ENCODE results near the gene KCNQ1OT1. TPM values are rescaled to one million over a fixed set of nuclear protein-coding genes. Genes with fewer than 3 reads are reported as not detected.

Gene KCNQ1OT1
- total RNA-seq, 1 experiment from 2014 or later, result 1.2 TPM

DNA sequence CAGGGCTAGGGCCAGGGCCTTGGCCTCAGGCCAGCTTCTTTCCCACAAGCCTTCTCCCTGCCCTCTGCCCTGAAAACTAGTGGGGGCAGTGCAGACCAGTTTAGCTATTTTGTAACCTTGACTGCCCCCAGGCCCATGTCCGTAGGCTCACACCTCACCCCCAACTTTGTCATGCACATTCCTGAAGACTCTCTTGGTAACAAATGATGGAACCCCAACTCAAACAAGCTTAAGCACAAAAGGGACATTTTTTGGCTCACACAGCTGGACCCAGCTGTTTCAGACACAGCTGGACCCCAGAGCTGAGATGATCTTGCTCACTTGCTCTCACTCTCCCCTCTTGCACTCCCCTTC lies 46.6 kb downstream of the KCNQ1OT1 start:
- H3K79me1 ChIP-seq (ENCODE audit: insufficient read depth, low read depth, low read length, poor library complexity, severe bottlenecking), result no peaks in the 10 kb centered on the region
- H3K18ac ChIP-seq (ENCODE audit: insufficient read length, low read depth, low read length), result no peak overlapping the region
- H3K27ac ChIP-seq (ENCODE audit: insufficient read length, low read depth, low read length), result no peak overlapping the region
- no peak overlapping the region for H2BK5ac ChIP-seq (ENCODE audit: insufficient read length, low read length)
- H3K14ac ChIP-seq (ENCODE audit: insufficient read depth, low read length), result no peak overlapping the region
- no peak overlapping the region for H3K4ac ChIP-seq (ENCODE audit: low read depth, low read length)
- no peak overlapping the region for H3K9ac ChIP-seq (ENCODE audit: extremely low read depth, insufficient read length, low read length)
- no peak overlapping the region for H2BK20ac ChIP-seq (ENCODE audit: low read depth, low read length, poor library complexity, severe bottlenecking)
- no CpG with 5 or more reads among the region's 1 CpG for WGBS (ENCODE audit: extremely low coverage, insufficient read length, low lambda C conversion rate)
- H2BK15ac ChIP-seq (ENCODE audit: low read depth, low read length), result no peak overlapping the region
- no peak overlapping the region for H3K27ac Mint-ChIP-seq
- H3K27me3 Mint-ChIP-seq (ENCODE audit: low read depth), result peaks cover 93% of the 10 kb centered on the region
- no peak overlapping the region for H3K4me3 Mint-ChIP-seq
- no peaks in the 10 kb centered on the region for H4K20me1 ChIP-seq (ENCODE audit: control insufficient read depth, insufficient read depth, insufficient read length)
- no peak overlapping the region for H2AFZ ChIP-seq (ENCODE audit: low read length)
- H3K4me2 ChIP-seq (ENCODE audit: insufficient read depth, insufficient read length, low read length), result no peak overlapping the region
- H3K9me3 ChIP-seq (ENCODE audit: control insufficient read depth, low read depth, low read length), result peaks cover 60% of the 10 kb centered on the region
- H2BK12ac ChIP-seq (ENCODE audit: insufficient read length, low read depth, low read length), result no peak overlapping the region
- H3K23ac ChIP-seq (ENCODE audit: insufficient read length, low read depth, low read length), result no peak overlapping the region
- no peak overlapping the region for H4K91ac ChIP-seq (ENCODE audit: insufficient read length, low read depth, low read length)
- TF ChIP-seq, protein P1, sequence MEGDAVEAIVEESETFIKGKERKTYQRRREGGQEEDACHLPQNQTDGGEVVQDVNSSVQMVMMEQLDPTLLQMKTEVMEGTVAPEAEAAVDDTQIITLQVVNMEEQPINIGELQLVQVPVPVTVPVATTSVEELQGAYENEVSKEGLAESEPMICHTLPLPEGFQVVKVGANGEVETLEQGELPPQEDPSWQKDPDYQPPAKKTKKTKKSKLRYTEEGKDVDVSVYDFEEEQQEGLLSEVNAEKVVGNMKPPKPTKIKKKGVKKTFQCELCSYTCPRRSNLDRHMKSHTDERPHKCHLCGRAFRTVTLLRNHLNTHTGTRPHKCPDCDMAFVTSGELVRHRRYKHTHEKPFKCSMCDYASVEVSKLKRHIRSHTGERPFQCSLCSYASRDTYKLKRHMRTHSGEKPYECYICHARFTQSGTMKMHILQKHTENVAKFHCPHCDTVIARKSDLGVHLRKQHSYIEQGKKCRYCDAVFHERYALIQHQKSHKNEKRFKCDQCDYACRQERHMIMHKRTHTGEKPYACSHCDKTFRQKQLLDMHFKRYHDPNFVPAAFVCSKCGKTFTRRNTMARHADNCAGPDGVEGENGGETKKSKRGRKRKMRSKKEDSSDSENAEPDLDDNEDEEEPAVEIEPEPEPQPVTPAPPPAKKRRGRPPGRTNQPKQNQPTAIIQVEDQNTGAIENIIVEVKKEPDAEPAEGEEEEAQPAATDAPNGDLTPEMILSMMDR (conservative IDR thresholded peaks at IDR 0.05), result no peak
- H3K36me3 Mint-ChIP-seq (ENCODE audit: insufficient read depth in 1 of 3, low read depth in 3 of 3), result peaks cover 34 to 58% (median 46%) of the 10 kb centered on the region in 3 experiments
- no peak overlapping the region for H4K5ac ChIP-seq (ENCODE audit: insufficient read length, low read depth, low read length)
- no peak overlapping the region for H3K56ac ChIP-seq (ENCODE audit: insufficient read length, low read depth, low read length)
- no peak overlapping the region for H3T11ph ChIP-seq (ENCODE audit: low read length)
- peaks cover 10% of the 10 kb centered on the region; the same call in 1 of the 2 replicates for H3K27me3 ChIP-seq (ENCODE audit: insufficient read depth, low read length)
- no peak overlapping the region for H4K8ac ChIP-seq (replicated peaks; ENCODE audit: insufficient read length, low read depth, low read length)
- peaks cover 5 to 10% of the 10 kb centered on the region in 2 experiments; a peak in 3 of 4 replicates for H3K4me1 Mint-ChIP-seq
- no peaks in the 10 kb centered on the region for H3K4me1 ChIP-seq (ENCODE audit: insufficient read depth, low read length)
- no peaks in the 10 kb centered on the region for H3K23me2 ChIP-seq (ENCODE audit: insufficient read length, low read depth, low read length, poor library complexity, severe bottlenecking)
- H3K79me2 ChIP-seq (ENCODE audit: insufficient read depth, low read length), result no peaks in the 10 kb centered on the region
- DNase-seq, result no peak
- peaks cover 87 to 98% of the 10 kb centered on the region in 2 experiments for H3K9me3 Mint-ChIP-seq
- H2AK5ac ChIP-seq (ENCODE audit: insufficient read length, low read length), result no peak overlapping the region
- no peak overlapping the region for H2BK120ac ChIP-seq (ENCODE audit: low read depth, low read length, poor library complexity, severe bottlenecking)
